HL-60/S4 (cell line): ENCODE results near the gene USP28.
"Not testable (repeated sequence)": the region's sequence is repeated elsewhere in the genome, so short reads cannot be mapped to it uniquely, and the experiment has no call there.

Source experiments
- in situ Hi-C: fragments of 300-500 bp; cut with MboI; formaldehyde crosslinking; loops from 2 replicates; pipeline ENCODE4 v1.14.3; 2022; ENCODE audit warnings: low sequenced_read_pairs

The USP28 gene

GRCh38 chr11:113838005-113838404 lies 37.4 kb downstream of the USP28 start:
- in situ Hi-C loops: no loop called here

- in situ Hi-C loops: no loop called here
Measured at GRCh38 chr11:113835306-113835705, 40.1 kb downstream of the USP28 start.

- in situ Hi-C loops: no loop called here
Measured at GRCh38 chr11:113833151-113833550, 42.2 kb downstream of the USP28 start.

- in situ Hi-C loops: no loop called here
Measured at GRCh38 chr11:113831314-113831713, 44.1 kb downstream of the USP28 start.

- in situ Hi-C loops: no loop called here
Measured at GRCh38 chr11:113829751-113830150, 45.6 kb downstream of the USP28 start.

GRCh38 chr11:113828191-113828590 lies 47.2 kb downstream of the USP28 start:
- in situ Hi-C loops: no loop called here

- in situ Hi-C loops: no loop called here
Measured at GRCh38 chr11:113827477-113827876, 47.9 kb downstream of the USP28 start.

- in situ Hi-C loops: no loop called here
Measured at GRCh38 chr11:113818426-113818825, 56.9 kb downstream of the USP28 start.

GRCh38 chr11:113817626-113818025 lies 57.7 kb downstream of the USP28 start:
- in situ Hi-C loops: no loop called here

GRCh38 chr11:113817162-113817561 lies 58.2 kb downstream of the USP28 start:
- in situ Hi-C loops: no loop called here

- in situ Hi-C loops: no loop called here
Measured at GRCh38 chr11:113814181-113814580, 61.2 kb downstream of the USP28 start.

- in situ Hi-C loops: no loop called here
Measured at GRCh38 chr11:113808931-113809330, 66.4 kb downstream of the USP28 start.

- in situ Hi-C loops: no loop called here
Measured at GRCh38 chr11:113806406-113806805, 69.0 kb downstream of the USP28 start.

- in situ Hi-C loops: no loop called here
Measured at GRCh38 chr11:113805640-113806039, 69.7 kb downstream of the USP28 start.

- in situ Hi-C loops: no loop called here
Measured at GRCh38 chr11:113802621-113803020, 72.8 kb downstream of the USP28 start.

- in situ Hi-C loops: loop anchor here (10.0 kb wide), 1 partner anchor 492 kb away; no protein-coding TSS in a partner anchor
Measured at GRCh38 chr11:113796663-113797259, 78.6 kb downstream of the USP28 start.

GRCh38 chr11:113789675-113790320 lies 85.6 kb downstream of the USP28 start:
- in situ Hi-C loops: loop anchor here (10.0 kb wide), 1 partner anchor 485 kb away; no protein-coding TSS in a partner anchor

- in situ Hi-C loops: not testable (repeated sequence)
Measured at GRCh38 chr11:113789016-113789415, 86.4 kb downstream of the USP28 start.

- in situ Hi-C loops: no loop called here
Measured at GRCh38 chr11:113782134-113782533, 93.2 kb downstream of the USP28 start.

- in situ Hi-C loops: no loop called here
Measured at GRCh38 chr11:113781682-113782081, 93.7 kb downstream of the USP28 start.

GRCh38 chr11:113779496-113779895 lies 95.9 kb downstream of the USP28 start, which contains the start of gene CLDN25:
Gene CLDN25, plus strand, starts transcription at chr11:113779796. Its CDS starts 0 bp downstream, at chr11:113779796.
- in situ Hi-C loops: no loop called here

GRCh38 chr11:113778111-113778910 lies 97.1 kb downstream of the USP28 start:
- in situ Hi-C loops: no loop called here
